Effector memory CD4-positive, alpha-beta T cell (primary cell): Measurements from ENCODE around the gene ANGEL1.
A peak's percentile ranks its signal among the peaks of the same experiment; 100 is the strongest.

Experiments
- DNase-seq, 3 donors: peaks; one replicate each; pipeline ENCODE4 v3.0.0-alpha.2; 2020
- H3K27ac ChIP-seq: 2 replicates; pipeline ENCODE4 v1.7.0; 2013; ENCODE audit warnings: mild to moderate bottlenecking, low read length, moderate library complexity; ENCODE audit not compliant: insufficient read depth, poor library complexity, severe bottlenecking
- H3K27me3 ChIP-seq: replicated peaks from 2 replicates; pipeline ENCODE4 v1.7.0; 2013; ENCODE audit warnings: mild to moderate bottlenecking, low read length; ENCODE audit not compliant: insufficient read depth, control insufficient read depth, poor library complexity, severe bottlenecking
- H3K36me3 ChIP-seq: 2 replicates; pipeline ENCODE4 v1.7.0; 2013; ENCODE audit warnings: mild to moderate bottlenecking, low read length, moderate library complexity; ENCODE audit not compliant: control insufficient read depth, insufficient read depth
- H3K4me1 ChIP-seq: 2 replicates; pipeline ENCODE4 v1.7.0; 2013; ENCODE audit warnings: low read length, mild to moderate bottlenecking; ENCODE audit not compliant: control insufficient read depth, insufficient read depth, poor library complexity, severe bottlenecking
- H3K4me3 ChIP-seq: 2 replicates; pipeline ENCODE4 v1.7.0; 2013; ENCODE audit warnings: low read length, low read depth, mild to moderate bottlenecking; ENCODE audit not compliant: insufficient read depth, poor library complexity, severe bottlenecking
- H3K9me3 ChIP-seq: 2 replicates; pipeline ENCODE4 v1.7.0; 2013; ENCODE audit warnings: mild to moderate bottlenecking, low read length, moderate library complexity; ENCODE audit not compliant: control insufficient read depth

ANGEL1 gene

DNA sequence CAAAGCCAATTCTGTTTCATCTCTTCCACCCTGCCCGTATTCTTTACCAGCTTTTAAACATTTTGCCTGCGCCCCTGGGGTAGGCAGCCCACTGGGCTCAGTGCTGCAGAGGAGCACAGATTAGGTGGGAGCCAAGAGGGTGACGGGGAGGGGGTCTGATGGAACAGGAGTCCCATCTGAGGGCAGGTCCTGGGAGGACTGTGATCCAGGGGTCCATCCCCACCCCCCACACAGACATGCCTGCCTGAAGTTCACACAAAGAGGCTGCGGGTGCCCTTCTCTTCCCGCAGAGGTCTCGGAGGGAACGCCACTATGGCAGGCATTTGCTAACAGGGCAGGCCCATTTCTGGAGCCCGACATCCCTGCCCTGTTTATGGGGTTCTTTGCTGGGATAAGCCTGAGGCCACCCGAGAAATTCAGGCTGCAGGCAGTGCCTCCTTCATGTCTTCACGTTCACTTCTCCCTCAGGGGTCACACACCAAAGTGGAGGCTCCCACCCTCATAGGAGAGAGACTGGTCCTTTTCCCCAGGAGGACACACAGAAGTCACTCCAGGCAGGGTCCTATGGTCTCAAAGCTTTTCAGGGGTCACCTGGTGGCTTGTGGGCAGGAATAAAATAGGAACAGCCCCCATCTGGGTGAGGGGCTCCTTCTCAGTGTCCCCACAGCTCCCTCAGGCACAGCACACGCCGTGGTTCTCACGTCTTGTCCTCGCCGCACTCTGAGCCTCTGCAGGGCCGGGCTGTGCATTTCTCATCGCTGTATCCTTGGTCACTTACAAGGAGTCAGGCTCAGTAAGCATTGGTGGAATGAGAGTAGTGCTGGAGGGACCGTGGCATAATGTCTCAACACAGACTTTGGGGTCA, 38.5 kb downstream of the ANGEL1 start:
- no peak for DNase-seq
- H3K4me1 ChIP-seq: peaks cover 5% of the 10 kb centered on the region
- no peaks in the 10 kb centered on the region for H3K27me3 ChIP-seq
- no peak overlapping the region for H3K4me3 ChIP-seq
- no peaks in the 10 kb centered on the region for H3K9me3 ChIP-seq
- no peak overlapping the region for H3K27ac ChIP-seq
- H3K36me3 ChIP-seq: no peaks in the 10 kb centered on the region

DNA sequence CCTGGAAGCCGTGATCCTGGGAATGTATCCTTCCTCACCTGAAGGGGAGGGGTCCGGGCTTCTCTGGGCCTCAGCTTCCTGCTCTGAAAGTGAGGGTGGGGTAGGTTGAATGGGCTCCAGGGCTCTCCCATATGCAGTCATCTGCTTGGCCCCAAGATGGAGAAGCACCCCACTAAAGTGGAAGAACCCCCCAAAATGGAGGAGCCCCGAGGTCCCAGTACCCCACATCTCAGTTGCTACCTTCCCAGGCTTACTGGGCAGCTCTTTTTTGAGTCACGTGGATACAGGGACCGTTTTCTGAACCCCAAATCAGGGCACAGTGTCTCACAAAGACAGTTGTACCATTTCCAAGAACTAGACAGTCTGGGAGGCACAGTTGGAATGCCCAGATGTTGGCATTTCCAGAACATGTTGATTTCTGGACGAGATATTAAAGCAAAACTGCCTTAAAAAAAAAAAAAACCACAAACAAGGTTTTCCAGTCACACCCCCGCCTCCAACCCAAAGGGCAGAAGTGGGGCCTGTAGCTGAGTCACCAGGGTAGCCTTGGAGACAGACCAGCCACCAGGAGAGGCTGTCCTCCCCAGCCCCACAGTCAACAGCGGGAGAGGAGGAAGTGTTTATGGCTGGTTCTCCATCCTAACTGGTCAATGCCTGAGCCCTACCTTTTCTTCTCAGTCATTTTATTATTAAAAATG, 39.3 kb downstream of the ANGEL1 start:
- H3K4me3 ChIP-seq: no peak overlapping the region
- no peaks in the 10 kb centered on the region for H3K9me3 ChIP-seq
- peaks cover 13% of the 10 kb centered on the region for H3K4me1 ChIP-seq
- H3K27me3 ChIP-seq: no peaks in the 10 kb centered on the region
- no peak for DNase-seq
- H3K36me3 ChIP-seq: no peaks in the 10 kb centered on the region
- H3K27ac ChIP-seq: no peak overlapping the region

GRCh38 chr14:76772300-76773187, 40.1 kb downstream of the ANGEL1 start:
- no peak overlapping the region for H3K4me3 ChIP-seq
- no peaks in the 10 kb centered on the region for H3K27me3 ChIP-seq
- no peak for DNase-seq
- no peaks in the 10 kb centered on the region for H3K36me3 ChIP-seq
- H3K9me3 ChIP-seq: no peaks in the 10 kb centered on the region
- H3K4me1 ChIP-seq: peaks cover 20% of the 10 kb centered on the region
- no peak overlapping the region for H3K27ac ChIP-seq

GRCh38 chr14:76771437-76771980, 41.2 kb downstream of the ANGEL1 start:
- Histone ChIP-seq H3K27me3 (no peaks in the 10 kb centered on the region), H3K9me3 (no peaks in the 10 kb centered on the region), H3K36me3 (no peaks in the 10 kb centered on the region), H3K4me1 (peaks cover 22% of the 10 kb centered on the region), H3K4me3 (no peak overlapping the region), H3K27ac (no peak overlapping the region)
- DNase-seq: no peak

DNA sequence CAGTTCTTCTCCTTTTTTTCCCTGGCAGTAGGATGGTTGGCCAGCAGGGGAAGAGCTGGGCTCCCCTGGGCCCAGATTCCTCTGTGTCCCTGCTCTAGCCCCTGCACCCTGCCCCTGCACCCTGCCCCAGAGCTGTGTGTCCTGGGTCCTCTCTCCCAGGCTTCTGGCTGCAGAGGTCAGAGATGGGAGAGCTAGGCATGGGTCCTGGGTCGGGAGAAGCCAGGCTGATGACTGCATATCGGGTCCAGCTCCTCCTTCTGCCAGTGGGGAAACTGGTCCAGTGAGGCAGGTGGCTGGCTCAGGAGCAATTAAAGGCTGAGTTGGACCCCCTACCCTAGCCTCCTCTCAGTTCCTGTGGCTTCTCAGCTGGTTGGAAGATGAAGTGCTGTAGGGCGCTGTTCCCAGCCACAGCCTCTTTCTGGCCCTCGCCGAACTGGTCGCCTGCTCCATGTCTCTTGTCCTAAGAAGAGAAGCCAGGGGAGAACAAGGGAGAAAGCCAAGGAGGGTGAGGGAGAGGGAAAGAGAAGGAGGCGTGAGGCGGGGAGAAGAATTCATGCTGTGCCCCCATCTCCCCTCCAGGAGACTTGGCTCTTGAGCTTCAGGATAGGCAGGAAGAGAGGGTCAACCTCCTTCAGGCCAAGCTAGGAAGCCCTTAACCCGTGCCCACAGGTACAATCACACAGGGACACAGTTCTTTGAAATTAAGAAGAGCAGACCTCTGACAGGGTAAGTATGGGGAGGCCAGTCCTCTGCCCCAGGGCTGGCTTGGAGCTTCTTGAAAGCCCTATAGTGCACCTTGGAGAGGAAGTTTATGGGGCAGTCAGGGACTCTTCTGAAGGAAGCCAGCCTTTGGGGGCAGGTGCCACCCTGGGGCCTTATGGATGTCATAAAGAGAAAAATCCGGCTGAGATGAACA, 41.9 kb downstream of the ANGEL1 start:
- no peak overlapping the region for H3K4me3 ChIP-seq
- no peaks in the 10 kb centered on the region for H3K36me3 ChIP-seq
- H3K27ac ChIP-seq: no peak overlapping the region
- H3K4me1 ChIP-seq: peaks cover 22% of the 10 kb centered on the region
- H3K9me3 ChIP-seq: no peaks in the 10 kb centered on the region
- no peaks in the 10 kb centered on the region for H3K27me3 ChIP-seq
- DNase-seq: no peak

- DNase-seq: no peak
- peaks cover 22% of the 10 kb centered on the region for H3K4me1 ChIP-seq
- no peaks in the 10 kb centered on the region for H3K9me3 ChIP-seq
- no peak overlapping the region for H3K27ac ChIP-seq
- no peaks in the 10 kb centered on the region for H3K36me3 ChIP-seq
- H3K27me3 ChIP-seq: no peaks in the 10 kb centered on the region
- H3K4me3 ChIP-seq: no peak overlapping the region
Observed at GRCh38 chr14:76769636-76770292, 42.9 kb downstream of the ANGEL1 start.

GRCh38 chr14:76768671-76769500, 43.8 kb downstream of the ANGEL1 start:
- Histone ChIP-seq H3K4me1 (peaks cover 22% of the 10 kb centered on the region), H3K27ac (peak overlapping the region; percentile 65)
- DNase-seq: no peak

More at GRCh38 chr14:76768671-76769500, 43.8 kb downstream of the ANGEL1 start:
- Histone ChIP-seq H3K36me3 (no peaks in the 10 kb centered on the region), H3K27me3 (no peaks in the 10 kb centered on the region), H3K9me3 (no peaks in the 10 kb centered on the region), H3K4me3 (no peak overlapping the region)
